Lower leg skin (tissue), 3 donors: ENCODE data around the gene MAPK12.

Source experiments
- CTCF ChIP-seq, 3 donors: fragments of 450-650 bp; IDR thresholded peaks; one replicate each; pipeline ENCODE4 v1.5.1; 2016; ENCODE audit warnings: antibody characterized with exemption in 3 of 3, mild to moderate bottlenecking in 3 of 3, moderate library complexity in 2 of 3
- POLR2A ChIP-seq, 2 donors: fragments of 450-650 bp; IDR thresholded peaks; one replicate each; pipeline ENCODE4 v1.6.1; 2016 to 2017; ENCODE audit warnings: antibody characterized with exemption in 2 of 2, mild to moderate bottlenecking in 1 of 2, moderate library complexity in 1 of 2

- TF ChIP-seq CTCF (IDR thresholded peaks at IDR 0.05) (no peak), POLR2A (IDR thresholded peaks at IDR 0.05) (no peak)
These were observed 39.3 kb upstream of the MAPK12 start for GRCh38 chr22:50300620-50301257.
